GM23338 (cell line): ENCODE results near the gene SPG7. TPM values are rescaled to one million over a fixed set of nuclear protein-coding genes. Genes with fewer than 3 reads are reported as not detected.

Experiments
- ATAC-seq: fragments of 200-7000 bp; cut with Tn5 transposase; 3 replicates; pipeline ENCODE4 v1.9.1; 2020
- DNase-seq: peaks from one replicate; pipeline ENCODE4 v3.0.0-alpha.2; 2015; ENCODE audit warnings: low spot score
- H2AFZ ChIP-seq: fragments of 200-600 bp; sonication (generic); 2 replicates; pipeline ENCODE4 v1.8.0; 2016; ENCODE audit warnings: antibody characterized with exemption, mild to moderate bottlenecking, moderate library complexity
- H3F3A ChIP-seq: fragments of 200-600 bp; sonication (generic); replicated peaks from 2 replicates; pipeline ENCODE4 v1.8.0; 2017; ENCODE audit warnings: antibody characterized with exemption, mixed run types, low read depth
- H3K27ac ChIP-seq: fragments of 200-600 bp; sonication (generic); 2 replicates; pipeline ENCODE4 v1.6.1; 2016; ENCODE audit warnings: low read depth
- H3K27me3 ChIP-seq: fragments of 200-600 bp; sonication (generic); 2 replicates; pipeline ENCODE4 v1.8.0; 2016; ENCODE audit warnings: mild to moderate bottlenecking, mixed run types, moderate library complexity; ENCODE audit not compliant: insufficient read depth
- H3K36me3 ChIP-seq: fragments of 200-600 bp; sonication (generic); 2 replicates; pipeline ENCODE4 v1.8.0; 2016; ENCODE audit warnings: mild to moderate bottlenecking; ENCODE audit not compliant: insufficient read depth
- H3K4me1 ChIP-seq: fragments of 200-600 bp; sonication (generic); 2 replicates; pipeline ENCODE4 v1.8.0; 2016; ENCODE audit warnings: mild to moderate bottlenecking, moderate library complexity; ENCODE audit not compliant: insufficient read depth
- H3K4me2 ChIP-seq: fragments of 200-600 bp; sonication (generic); 2 replicates; pipeline ENCODE4 v1.7.1; 2017; ENCODE audit warnings: mixed run types
- H3K4me3 ChIP-seq: fragments of 200-600 bp; sonication (generic); 2 replicates; pipeline ENCODE4 v1.6.1; 2016; ENCODE audit warnings: mixed run types
- H3K79me2 ChIP-seq: fragments of 200-600 bp; sonication (generic); replicated peaks from 2 replicates; pipeline ENCODE4 v1.8.0; 2017; ENCODE audit warnings: mild to moderate bottlenecking; ENCODE audit not compliant: insufficient read depth
- H3K9me2 ChIP-seq: fragments of 200-600 bp; sonication (generic); 2 replicates; pipeline ENCODE4 v1.8.0; 2017; ENCODE audit not compliant: insufficient read depth
- H4K20me1 ChIP-seq: fragments of 200-600 bp; sonication (generic); replicated peaks from 2 replicates; pipeline ENCODE4 v1.8.0; 2017; ENCODE audit warnings: mild to moderate bottlenecking; ENCODE audit not compliant: insufficient read depth
- H3K27ac Mint-ChIP-seq: 2 replicates; pipeline ENCODE4 v1.8.0; 2020; ENCODE audit warnings: inconsistent platforms, mild to moderate bottlenecking, moderate library complexity, mixed read lengths
- H3K27me3 Mint-ChIP-seq: 3 replicates; pipeline ENCODE4 v1.8.0; 2022; ENCODE audit warnings: low read depth, mild to moderate bottlenecking, moderate library complexity, mixed read lengths, inconsistent platforms; ENCODE audit not compliant: insufficient read depth, poor library complexity
- H3K36me3 Mint-ChIP-seq: 3 replicates; pipeline ENCODE4 v1.8.0; 2021; ENCODE audit warnings: low read depth, mild to moderate bottlenecking, inconsistent platforms, moderate library complexity, mixed read lengths
- H3K4me1 Mint-ChIP-seq: 3 replicates; pipeline ENCODE4 v1.8.0; 2020; ENCODE audit warnings: mild to moderate bottlenecking, inconsistent platforms, mixed read lengths
- H3K4me3 Mint-ChIP-seq: 3 replicates; pipeline ENCODE4 v1.8.0; 2021; ENCODE audit warnings: moderate library complexity, mild to moderate bottlenecking, inconsistent platforms, mixed read lengths
- H3K9me3 Mint-ChIP-seq: 3 replicates; pipeline ENCODE4 v1.8.0; 2020; ENCODE audit warnings: moderate library complexity, mild to moderate bottlenecking, inconsistent platforms, mixed read lengths
- CREB1 ChIP-seq: fragments of 250-450 bp; sonication (Bioruptor Pico); IDR thresholded peaks from 2 replicates; pipeline ENCODE4 v1.5.0; 2020; ENCODE audit warnings: low read depth, mild to moderate bottlenecking, moderate library complexity
- EZH2 ChIP-seq: fragments of 200-600 bp; sonication (generic); IDR thresholded peaks from one replicate; pipeline ENCODE4 v1.8.0; 2017; ENCODE audit warnings: antibody characterized with exemption, mild to moderate bottlenecking, low read depth; ENCODE audit not compliant: unreplicated experiment
- EZH2phosphoT487 ChIP-seq: fragments of 200-600 bp; sonication (generic); IDR thresholded peaks from one replicate; pipeline ENCODE4 v1.8.1; 2018; ENCODE audit warnings: antibody characterized with exemption; ENCODE audit not compliant: unreplicated experiment
- JUNB ChIP-seq: IDR thresholded peaks from one replicate; pipeline ENCODE4 v1.6.1; 2016; ENCODE audit warnings: antibody characterized with exemption; ENCODE audit not compliant: unreplicated experiment
- NANOG ChIP-seq: IDR thresholded peaks from 2 replicates; pipeline ENCODE4 v1.6.1; 2016; ENCODE audit warnings: antibody characterized with exemption, borderline replicate concordance
- POLR2AphosphoS5 ChIP-seq: IDR thresholded peaks from 2 replicates; pipeline ENCODE4 v1.6.1; 2016; ENCODE audit warnings: antibody characterized with exemption, low read depth
- REST ChIP-seq: IDR thresholded peaks from one replicate; pipeline ENCODE4 v1.6.1; 2018; ENCODE audit warnings: antibody characterized with exemption; ENCODE audit not compliant: unreplicated experiment
- STAT1 ChIP-seq: IDR thresholded peaks from one replicate; pipeline ENCODE4 v1.6.1; 2016; ENCODE audit warnings: antibody characterized with exemption; ENCODE audit not compliant: unreplicated experiment
- ZNF114 ChIP-seq: fragments of 250-450 bp; sonication (Bioruptor Pico); IDR thresholded peaks from 2 replicates; pipeline ENCODE4 v1.5.0; 2020; ENCODE audit warnings: mild to moderate bottlenecking, moderate library complexity
- ZNF331 ChIP-seq: fragments of 250-450 bp; sonication (Bioruptor Pico); IDR thresholded peaks from 2 replicates; pipeline ENCODE4 v1.5.0; 2020; ENCODE audit warnings: low read depth, mild to moderate bottlenecking, moderate library complexity
- ZNF462 ChIP-seq: fragments of 250-450 bp; sonication (Bioruptor Pico); IDR thresholded peaks from 2 replicates; pipeline ENCODE4 v1.5.0; 2020; ENCODE audit warnings: mild to moderate bottlenecking, moderate library complexity
- polyA plus RNA-seq: library from polyadenylated mRNA; unstranded; fragments of >200 nt; fragmentation: Nextera tagmentation; extraction: Ambion mirVana; gene quantifications from 2 replicates; pipeline ENCODE4 v1.2.1, GENCODE V29; 2016
- total RNA-seq: library from RNA; depleted of rRNA; stranded (reverse); fragments of >200 nt; shearing (Covaris generic); gene quantifications from 2 replicates; pipeline ENCODE4 v1.2.3, GENCODE V29; 2014
- TF ChIP-seq, protein P1 (sequence below), 2 experiments: fragments of 200-600 bp in 1 of 2; sonication (generic) in 1 of 2; conservative IDR thresholded peaks; 2 replicates each; pipeline versions ENCODE4 v1.5.1 to v1.6.1; 2016 to 2017; ENCODE audit warnings: antibody characterized with exemption in 2 of 2, low read depth in 2 of 2, mild to moderate bottlenecking in 2 of 2, moderate library complexity in 1 of 2
- TF ChIP-seq, protein P2 (sequence below): IDR thresholded peaks from 2 replicates; pipeline ENCODE4 v1.6.1; 2016; ENCODE audit warnings: antibody characterized with exemption

The SPG7 gene
- total and polyA plus RNA-seq, 2 experiments from 2014 or later, result 77.1 to 267 TPM

DNA sequence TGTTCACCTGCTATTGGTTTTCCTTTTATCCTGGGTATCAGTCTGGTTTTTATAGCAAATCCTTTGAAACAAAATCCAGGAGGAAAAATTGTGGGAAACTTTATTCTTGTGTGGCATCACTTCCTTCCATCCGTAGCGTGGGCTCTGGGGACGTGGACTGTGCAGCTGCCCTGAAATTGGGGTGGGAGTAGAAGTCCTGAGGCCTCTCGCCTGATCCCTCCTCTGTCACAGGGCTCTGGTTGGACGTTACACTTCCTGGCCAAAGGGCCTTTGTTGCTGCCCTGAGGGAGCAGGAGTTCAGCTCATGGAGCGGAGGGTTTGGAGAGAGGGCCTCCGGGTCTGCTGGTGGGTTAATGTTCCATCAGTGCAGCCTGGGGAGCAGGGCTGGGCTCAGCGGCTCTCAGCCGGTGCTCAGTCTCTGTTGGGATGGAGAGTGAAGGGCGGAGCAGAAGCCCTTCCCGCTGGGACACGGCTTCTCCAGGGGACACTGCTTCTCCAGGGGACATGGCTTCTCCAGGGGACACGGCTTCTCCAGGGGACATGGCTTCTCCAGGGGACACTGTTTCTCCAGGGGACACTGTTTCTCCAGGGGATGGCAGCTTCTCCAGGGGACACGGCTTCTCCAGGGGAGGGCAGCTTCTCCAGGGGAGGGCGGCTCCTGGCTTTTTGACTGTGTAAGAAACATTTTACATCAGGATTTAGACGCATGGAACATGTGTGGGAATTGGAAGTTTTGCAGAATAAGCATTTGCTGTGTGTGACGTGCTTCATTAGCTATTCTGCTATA lies 37.0 kb downstream of the SPG7 start:
- Histone ChIP-seq H3K36me3 (peaks cover 15% of the 10 kb centered on the region), H2AFZ (no peak overlapping the region), H3K27me3 (no peaks in the 10 kb centered on the region), H3F3A (0 out of 2 replicates have a peak, but pooled peaks cover 6% of the 10 kb centered on the region), H4K20me1 (peaks cover under 1% of the 10 kb centered on the region; the same call in 1 of the 2 replicates), H3K9me2 (no peaks in the 10 kb centered on the region), H3K4me3 (no peak overlapping the region), H3K27ac (no peak overlapping the region), H3K4me1 (no peaks in the 10 kb centered on the region), H3K79me2 (no peaks in the 10 kb centered on the region), H3K4me2 (no peak overlapping the region)
- Mint-ChIP-seq H3K27ac (no peak overlapping the region), H3K9me3 (no peaks in the 10 kb centered on the region), H3K36me3 (peaks cover 50% of the 10 kb centered on the region), H3K4me3 (no peak overlapping the region), H3K27me3 (peaks cover 8% of the 10 kb centered on the region), H3K4me1 (no peaks in the 10 kb centered on the region)
- ATAC-seq, result no peak
- TF ChIP-seq, protein P1, sequence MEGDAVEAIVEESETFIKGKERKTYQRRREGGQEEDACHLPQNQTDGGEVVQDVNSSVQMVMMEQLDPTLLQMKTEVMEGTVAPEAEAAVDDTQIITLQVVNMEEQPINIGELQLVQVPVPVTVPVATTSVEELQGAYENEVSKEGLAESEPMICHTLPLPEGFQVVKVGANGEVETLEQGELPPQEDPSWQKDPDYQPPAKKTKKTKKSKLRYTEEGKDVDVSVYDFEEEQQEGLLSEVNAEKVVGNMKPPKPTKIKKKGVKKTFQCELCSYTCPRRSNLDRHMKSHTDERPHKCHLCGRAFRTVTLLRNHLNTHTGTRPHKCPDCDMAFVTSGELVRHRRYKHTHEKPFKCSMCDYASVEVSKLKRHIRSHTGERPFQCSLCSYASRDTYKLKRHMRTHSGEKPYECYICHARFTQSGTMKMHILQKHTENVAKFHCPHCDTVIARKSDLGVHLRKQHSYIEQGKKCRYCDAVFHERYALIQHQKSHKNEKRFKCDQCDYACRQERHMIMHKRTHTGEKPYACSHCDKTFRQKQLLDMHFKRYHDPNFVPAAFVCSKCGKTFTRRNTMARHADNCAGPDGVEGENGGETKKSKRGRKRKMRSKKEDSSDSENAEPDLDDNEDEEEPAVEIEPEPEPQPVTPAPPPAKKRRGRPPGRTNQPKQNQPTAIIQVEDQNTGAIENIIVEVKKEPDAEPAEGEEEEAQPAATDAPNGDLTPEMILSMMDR (conservative IDR thresholded peaks at IDR 0.05; ENCODE audit: low read depth in 2 of 2), result no peak
- TF ChIP-seq CREB1 (CRISPR knock-in tag) (no peak), POLR2AphosphoS5 (no peak), NANOG (no peak), STAT1 (no peak), ZNF114 (CRISPR knock-in tag) (no peak), EZH2 (no peak), REST (no peak), ZNF462 (no peak), JUNB (no peak), ZNF331 (CRISPR knock-in tag) (no peak), EZH2phosphoT487 (no peak)
- TF ChIP-seq, protein P2, sequence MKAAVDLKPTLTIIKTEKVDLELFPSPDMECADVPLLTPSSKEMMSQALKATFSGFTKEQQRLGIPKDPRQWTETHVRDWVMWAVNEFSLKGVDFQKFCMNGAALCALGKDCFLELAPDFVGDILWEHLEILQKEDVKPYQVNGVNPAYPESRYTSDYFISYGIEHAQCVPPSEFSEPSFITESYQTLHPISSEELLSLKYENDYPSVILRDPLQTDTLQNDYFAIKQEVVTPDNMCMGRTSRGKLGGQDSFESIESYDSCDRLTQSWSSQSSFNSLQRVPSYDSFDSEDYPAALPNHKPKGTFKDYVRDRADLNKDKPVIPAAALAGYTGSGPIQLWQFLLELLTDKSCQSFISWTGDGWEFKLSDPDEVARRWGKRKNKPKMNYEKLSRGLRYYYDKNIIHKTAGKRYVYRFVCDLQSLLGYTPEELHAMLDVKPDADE, result no peak
- DNase-seq, result no peak
